ENCODE measurements around the gene ASB13.

GRCh38 chr10:5665373-5666007, 905 bp downstream of the ASB13 start:
- no peak for TF ChIP-seq CTCF (CRISPR knock-in tag; IDR thresholded peaks at IDR 0.05)
- TF ChIP-seq SIN3B (IDR thresholded peaks at IDR 0.05; ENCODE audit: low read length), result no peak
- no peak for TF ChIP-seq THRA (CRISPR knock-in tag; IDR thresholded peaks at IDR 0.05; ENCODE audit: borderline replicate concordance)
- TF ChIP-seq ZNF503 (CRISPR knock-in tag; IDR thresholded peaks at IDR 0.05), result no peak
- TF ChIP-seq ZFP36 (IDR thresholded peaks at IDR 0.05; ENCODE audit: borderline replicate concordance, low read depth, low read length, partially characterized antibody), result no peak
- TF ChIP-seq NR2C2 (CRISPR knock-in tag; IDR thresholded peaks at IDR 0.05; ENCODE audit: borderline replicate concordance), result no peak
- TF ChIP-seq EP300 (IDR thresholded peaks at IDR 0.05; ENCODE audit: low read depth in 2 of 2, low read length in 2 of 2), result no peak
- TF ChIP-seq EP300 (CRISPR knock-in tag; IDR thresholded peaks at IDR 0.05; ENCODE audit: borderline replicate concordance), result no peak
- TF ChIP-seq POLR2AphosphoS5 (IDR thresholded peaks at IDR 0.05; ENCODE audit: low read depth, low read length), result no peak
- TF ChIP-seq, protein P1, sequence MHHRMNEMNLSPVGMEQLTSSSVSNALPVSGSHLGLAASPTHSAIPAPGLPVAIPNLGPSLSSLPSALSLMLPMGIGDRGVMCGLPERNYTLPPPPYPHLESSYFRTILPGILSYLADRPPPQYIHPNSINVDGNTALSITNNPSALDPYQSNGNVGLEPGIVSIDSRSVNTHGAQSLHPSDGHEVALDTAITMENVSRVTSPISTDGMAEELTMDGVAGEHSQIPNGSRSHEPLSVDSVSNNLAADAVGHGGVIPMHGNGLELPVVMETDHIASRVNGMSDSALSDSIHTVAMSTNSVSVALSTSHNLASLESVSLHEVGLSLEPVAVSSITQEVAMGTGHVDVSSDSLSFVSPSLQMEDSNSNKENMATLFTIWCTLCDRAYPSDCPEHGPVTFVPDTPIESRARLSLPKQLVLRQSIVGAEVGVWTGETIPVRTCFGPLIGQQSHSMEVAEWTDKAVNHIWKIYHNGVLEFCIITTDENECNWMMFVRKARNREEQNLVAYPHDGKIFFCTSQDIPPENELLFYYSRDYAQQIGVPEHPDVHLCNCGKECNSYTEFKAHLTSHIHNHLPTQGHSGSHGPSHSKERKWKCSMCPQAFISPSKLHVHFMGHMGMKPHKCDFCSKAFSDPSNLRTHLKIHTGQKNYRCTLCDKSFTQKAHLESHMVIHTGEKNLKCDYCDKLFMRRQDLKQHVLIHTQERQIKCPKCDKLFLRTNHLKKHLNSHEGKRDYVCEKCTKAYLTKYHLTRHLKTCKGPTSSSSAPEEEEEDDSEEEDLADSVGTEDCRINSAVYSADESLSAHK (CRISPR knock-in tag; IDR thresholded peaks at IDR 0.05; ENCODE audit: borderline replicate concordance), result no peak
- TF ChIP-seq IRX3 (CRISPR knock-in tag; IDR thresholded peaks at IDR 0.05; ENCODE audit: borderline replicate concordance, low read depth), result no peak
- no peak for TF ChIP-seq BHLHE40 (IDR thresholded peaks at IDR 0.05; ENCODE audit: low read length)
- no peak for TF ChIP-seq IRF2 (CRISPR knock-in tag; IDR thresholded peaks at IDR 0.05)
